GM23338 (cell line): ENCODE results near the gene MTERF4.
A peak's percentile ranks its signal among the peaks of the same experiment; 100 is the strongest.

Experiments used
- CREB1 ChIP-seq: fragments of 250-450 bp; sonication (Bioruptor Pico); IDR thresholded peaks from 2 replicates; pipeline ENCODE4 v1.5.0; 2020; ENCODE audit warnings: low read depth, mild to moderate bottlenecking, moderate library complexity
- EZH2 ChIP-seq: fragments of 200-600 bp; sonication (generic); IDR thresholded peaks from one replicate; pipeline ENCODE4 v1.8.0; 2017; ENCODE audit warnings: antibody characterized with exemption, mild to moderate bottlenecking, low read depth; ENCODE audit not compliant: unreplicated experiment
- EZH2phosphoT487 ChIP-seq: fragments of 200-600 bp; sonication (generic); IDR thresholded peaks from one replicate; pipeline ENCODE4 v1.8.1; 2018; ENCODE audit warnings: antibody characterized with exemption; ENCODE audit not compliant: unreplicated experiment
- JUNB ChIP-seq: IDR thresholded peaks from one replicate; pipeline ENCODE4 v1.6.1; 2016; ENCODE audit warnings: antibody characterized with exemption; ENCODE audit not compliant: unreplicated experiment
- NANOG ChIP-seq: IDR thresholded peaks from 2 replicates; pipeline ENCODE4 v1.6.1; 2016; ENCODE audit warnings: antibody characterized with exemption, borderline replicate concordance
- POLR2AphosphoS5 ChIP-seq: IDR thresholded peaks from 2 replicates; pipeline ENCODE4 v1.6.1; 2016; ENCODE audit warnings: antibody characterized with exemption, low read depth
- STAT1 ChIP-seq: IDR thresholded peaks from one replicate; pipeline ENCODE4 v1.6.1; 2016; ENCODE audit warnings: antibody characterized with exemption; ENCODE audit not compliant: unreplicated experiment
- ZNF331 ChIP-seq: fragments of 250-450 bp; sonication (Bioruptor Pico); IDR thresholded peaks from 2 replicates; pipeline ENCODE4 v1.5.0; 2020; ENCODE audit warnings: low read depth, mild to moderate bottlenecking, moderate library complexity
- TF ChIP-seq, protein P1 (sequence below), 2 experiments: fragments of 200-600 bp in 1 of 2; sonication (generic) in 1 of 2; conservative IDR thresholded peaks; 2 replicates each; pipeline versions ENCODE4 v1.5.1 to v1.6.1; 2016 to 2017; ENCODE audit warnings: antibody characterized with exemption in 2 of 2, low read depth in 2 of 2, mild to moderate bottlenecking in 2 of 2, moderate library complexity in 1 of 2
- TF ChIP-seq, protein P2 (sequence below): IDR thresholded peaks from 2 replicates; pipeline ENCODE4 v1.6.1; 2016; ENCODE audit warnings: antibody characterized with exemption
- TF ChIP-seq, protein P3 (sequence below): IDR thresholded peaks from one replicate; pipeline ENCODE4 v1.6.1; 2018; ENCODE audit warnings: antibody characterized with exemption; ENCODE audit not compliant: unreplicated experiment

DNA sequence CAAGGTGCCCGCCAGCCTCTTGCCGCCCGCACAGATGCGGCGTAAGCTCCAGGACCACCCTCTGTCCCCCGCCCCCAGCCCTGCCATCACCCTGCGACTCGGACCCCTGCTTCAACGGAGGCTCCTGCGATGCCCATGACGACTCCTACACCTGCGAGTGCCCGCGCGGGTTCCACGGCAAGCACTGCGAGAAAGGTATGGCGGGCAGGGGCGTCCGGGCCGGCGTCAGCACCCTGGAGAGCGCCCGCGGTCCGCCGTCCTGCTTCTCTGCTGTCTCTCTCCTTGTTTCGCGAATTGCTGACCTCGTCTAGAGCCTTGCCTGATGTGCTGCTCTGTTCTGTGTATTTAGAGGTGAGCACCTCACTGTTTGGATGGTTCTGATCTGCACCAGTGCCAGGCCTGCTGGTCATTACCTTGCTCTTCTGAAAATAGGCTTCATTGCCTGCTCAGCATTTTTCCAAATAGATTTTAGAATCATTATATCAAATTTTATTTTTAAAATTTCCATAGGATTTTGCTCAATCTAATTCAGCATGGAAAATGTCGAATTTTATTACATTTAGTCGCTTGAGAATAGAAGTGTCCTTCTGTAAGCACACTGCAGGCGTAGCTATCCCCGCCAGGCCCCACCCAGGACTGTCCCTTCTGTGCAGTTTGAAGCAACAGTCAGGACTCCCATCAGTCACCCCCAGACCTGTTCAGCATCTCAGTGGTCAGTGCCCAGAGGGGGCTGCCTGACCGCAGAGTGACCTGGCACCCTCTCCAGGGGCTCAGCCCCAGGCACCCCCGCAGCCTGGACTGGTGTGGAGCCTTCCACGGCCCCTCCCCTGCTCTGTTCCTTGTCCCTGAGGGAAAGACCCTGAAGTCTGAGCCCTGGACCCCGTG is 52.1 kb downstream of the MTERF4 start:
- TF ChIP-seq, protein P1, sequence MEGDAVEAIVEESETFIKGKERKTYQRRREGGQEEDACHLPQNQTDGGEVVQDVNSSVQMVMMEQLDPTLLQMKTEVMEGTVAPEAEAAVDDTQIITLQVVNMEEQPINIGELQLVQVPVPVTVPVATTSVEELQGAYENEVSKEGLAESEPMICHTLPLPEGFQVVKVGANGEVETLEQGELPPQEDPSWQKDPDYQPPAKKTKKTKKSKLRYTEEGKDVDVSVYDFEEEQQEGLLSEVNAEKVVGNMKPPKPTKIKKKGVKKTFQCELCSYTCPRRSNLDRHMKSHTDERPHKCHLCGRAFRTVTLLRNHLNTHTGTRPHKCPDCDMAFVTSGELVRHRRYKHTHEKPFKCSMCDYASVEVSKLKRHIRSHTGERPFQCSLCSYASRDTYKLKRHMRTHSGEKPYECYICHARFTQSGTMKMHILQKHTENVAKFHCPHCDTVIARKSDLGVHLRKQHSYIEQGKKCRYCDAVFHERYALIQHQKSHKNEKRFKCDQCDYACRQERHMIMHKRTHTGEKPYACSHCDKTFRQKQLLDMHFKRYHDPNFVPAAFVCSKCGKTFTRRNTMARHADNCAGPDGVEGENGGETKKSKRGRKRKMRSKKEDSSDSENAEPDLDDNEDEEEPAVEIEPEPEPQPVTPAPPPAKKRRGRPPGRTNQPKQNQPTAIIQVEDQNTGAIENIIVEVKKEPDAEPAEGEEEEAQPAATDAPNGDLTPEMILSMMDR (conservative IDR thresholded peaks at IDR 0.05; ENCODE audit: low read depth in 2 of 2) = no peak
- TF ChIP-seq EZH2 (no peak), EZH2phosphoT487 (no peak), POLR2AphosphoS5 (no peak), STAT1 (no peak), ZNF331 (CRISPR knock-in tag) (no peak), JUNB (no peak), CREB1 (CRISPR knock-in tag) (0 out of 2 replicates have a peak, but pooled peaks have one; percentile 26), NANOG (no peak)
- TF ChIP-seq, protein P2, sequence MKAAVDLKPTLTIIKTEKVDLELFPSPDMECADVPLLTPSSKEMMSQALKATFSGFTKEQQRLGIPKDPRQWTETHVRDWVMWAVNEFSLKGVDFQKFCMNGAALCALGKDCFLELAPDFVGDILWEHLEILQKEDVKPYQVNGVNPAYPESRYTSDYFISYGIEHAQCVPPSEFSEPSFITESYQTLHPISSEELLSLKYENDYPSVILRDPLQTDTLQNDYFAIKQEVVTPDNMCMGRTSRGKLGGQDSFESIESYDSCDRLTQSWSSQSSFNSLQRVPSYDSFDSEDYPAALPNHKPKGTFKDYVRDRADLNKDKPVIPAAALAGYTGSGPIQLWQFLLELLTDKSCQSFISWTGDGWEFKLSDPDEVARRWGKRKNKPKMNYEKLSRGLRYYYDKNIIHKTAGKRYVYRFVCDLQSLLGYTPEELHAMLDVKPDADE = no peak
- TF ChIP-seq, protein P3, sequence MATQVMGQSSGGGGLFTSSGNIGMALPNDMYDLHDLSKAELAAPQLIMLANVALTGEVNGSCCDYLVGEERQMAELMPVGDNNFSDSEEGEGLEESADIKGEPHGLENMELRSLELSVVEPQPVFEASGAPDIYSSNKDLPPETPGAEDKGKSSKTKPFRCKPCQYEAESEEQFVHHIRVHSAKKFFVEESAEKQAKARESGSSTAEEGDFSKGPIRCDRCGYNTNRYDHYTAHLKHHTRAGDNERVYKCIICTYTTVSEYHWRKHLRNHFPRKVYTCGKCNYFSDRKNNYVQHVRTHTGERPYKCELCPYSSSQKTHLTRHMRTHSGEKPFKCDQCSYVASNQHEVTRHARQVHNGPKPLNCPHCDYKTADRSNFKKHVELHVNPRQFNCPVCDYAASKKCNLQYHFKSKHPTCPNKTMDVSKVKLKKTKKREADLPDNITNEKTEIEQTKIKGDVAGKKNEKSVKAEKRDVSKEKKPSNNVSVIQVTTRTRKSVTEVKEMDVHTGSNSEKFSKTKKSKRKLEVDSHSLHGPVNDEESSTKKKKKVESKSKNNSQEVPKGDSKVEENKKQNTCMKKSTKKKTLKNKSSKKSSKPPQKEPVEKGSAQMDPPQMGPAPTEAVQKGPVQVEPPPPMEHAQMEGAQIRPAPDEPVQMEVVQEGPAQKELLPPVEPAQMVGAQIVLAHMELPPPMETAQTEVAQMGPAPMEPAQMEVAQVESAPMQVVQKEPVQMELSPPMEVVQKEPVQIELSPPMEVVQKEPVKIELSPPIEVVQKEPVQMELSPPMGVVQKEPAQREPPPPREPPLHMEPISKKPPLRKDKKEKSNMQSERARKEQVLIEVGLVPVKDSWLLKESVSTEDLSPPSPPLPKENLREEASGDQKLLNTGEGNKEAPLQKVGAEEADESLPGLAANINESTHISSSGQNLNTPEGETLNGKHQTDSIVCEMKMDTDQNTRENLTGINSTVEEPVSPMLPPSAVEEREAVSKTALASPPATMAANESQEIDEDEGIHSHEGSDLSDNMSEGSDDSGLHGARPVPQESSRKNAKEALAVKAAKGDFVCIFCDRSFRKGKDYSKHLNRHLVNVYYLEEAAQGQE = peak; percentile 95
